Nephron (organoid): ENCODE data around the gene BRSK2.

Experiments used
- H3K27ac Mint-ChIP-seq, 3 experiments: 2 replicates each; pipeline ENCODE4 v1.8.0; 2020; ENCODE audit warnings: mixed read lengths in 3 of 3, mild to moderate bottlenecking in 2 of 3, moderate library complexity in 1 of 3
- H3K27me3 Mint-ChIP-seq: 2 replicates; pipeline ENCODE4 v1.8.0; 2021; ENCODE audit warnings: low read depth, mild to moderate bottlenecking, moderate library complexity, mixed read lengths
- H3K36me3 Mint-ChIP-seq: 2 replicates; pipeline ENCODE4 v1.8.0; 2020; ENCODE audit warnings: low read depth, mixed read lengths
- H3K4me1 Mint-ChIP-seq: 2 replicates; pipeline ENCODE4 v1.8.0; 2020; ENCODE audit warnings: mixed read lengths
- H3K4me3 Mint-ChIP-seq, 3 experiments: 2 replicates each; pipeline ENCODE4 v1.8.0; 2020; ENCODE audit warnings: mild to moderate bottlenecking in 3 of 3, mixed read lengths in 3 of 3, moderate library complexity in 2 of 3
- H3K9me3 Mint-ChIP-seq: 2 replicates; pipeline ENCODE4 v1.8.0; 2020; ENCODE audit warnings: mixed read lengths
- CTCF ChIP-seq, 3 experiments: fragments of 200-600 bp; sonication (generic); IDR thresholded peaks; one replicate each; pipeline ENCODE4 v1.5.0; 2021; ENCODE audit warnings: antibody characterized with exemption in 3 of 3; ENCODE audit not compliant: unreplicated experiment in 3 of 3

The BRSK2 gene

GRCh38 chr11:1399386-1400316 lies 9.9 kb downstream of the BRSK2 start:
- Mint-ChIP-seq H3K27ac (no peak overlapping the region), H3K27me3 (no peaks in the 10 kb centered on the region), H3K4me1 (no peaks in the 10 kb centered on the region), H3K4me3 (no peak overlapping the region), H3K9me3 (no peaks in the 10 kb centered on the region), H3K36me3 (no peaks in the 10 kb centered on the region)
- TF ChIP-seq CTCF (IDR thresholded peaks at IDR 0.05; ENCODE audit: unreplicated experiment in 3 of 3), result no peak

GRCh38 chr11:1400317-1401170 lies 10.8 kb downstream of the BRSK2 start:
- H3K27me3 Mint-ChIP-seq, result no peaks in the 10 kb centered on the region
- H3K9me3 Mint-ChIP-seq, result no peaks in the 10 kb centered on the region
- TF ChIP-seq CTCF (IDR thresholded peaks at IDR 0.05; ENCODE audit: unreplicated experiment in 3 of 3), result no peak
- no peak overlapping the region for H3K4me3 Mint-ChIP-seq
- H3K36me3 Mint-ChIP-seq, result no peaks in the 10 kb centered on the region
- no peaks in the 10 kb centered on the region for H3K4me1 Mint-ChIP-seq
- no peak overlapping the region for H3K27ac Mint-ChIP-seq

GRCh38 chr11:1401171-1401445 lies 11.4 kb downstream of the BRSK2 start:
- Mint-ChIP-seq H3K27ac (no peak overlapping the region), H3K4me1 (no peaks in the 10 kb centered on the region), H3K9me3 (no peaks in the 10 kb centered on the region), H3K4me3 (no peak overlapping the region), H3K36me3 (no peaks in the 10 kb centered on the region), H3K27me3 (peaks cover 2% of the 10 kb centered on the region)
- TF ChIP-seq CTCF (IDR thresholded peaks at IDR 0.05; ENCODE audit: unreplicated experiment in 3 of 3), result no peak

GRCh38 chr11:1401656-1402221 lies 12.0 kb downstream of the BRSK2 start:
- H3K27me3 Mint-ChIP-seq, result peaks cover 7% of the 10 kb centered on the region
- no peak for TF ChIP-seq CTCF (IDR thresholded peaks at IDR 0.05; ENCODE audit: unreplicated experiment in 3 of 3)
- H3K4me3 Mint-ChIP-seq, result no peak overlapping the region
- H3K4me1 Mint-ChIP-seq, result no peaks in the 10 kb centered on the region
- no peaks in the 10 kb centered on the region for H3K9me3 Mint-ChIP-seq
- no peaks in the 10 kb centered on the region for H3K36me3 Mint-ChIP-seq
- H3K27ac Mint-ChIP-seq, result no peak overlapping the region

- Mint-ChIP-seq H3K4me3 (no peak overlapping the region), H3K4me1 (no peaks in the 10 kb centered on the region), H3K27ac (no peak overlapping the region), H3K36me3 (no peaks in the 10 kb centered on the region), H3K27me3 (peaks cover 7% of the 10 kb centered on the region), H3K9me3 (no peaks in the 10 kb centered on the region)
- no peak for TF ChIP-seq CTCF (IDR thresholded peaks at IDR 0.05; ENCODE audit: unreplicated experiment in 3 of 3)
Measured at GRCh38 chr11:1402355-1403077, 12.8 kb downstream of the BRSK2 start.
